ENCODE measurements around the gene LPP. TPM values are rescaled to one million over a fixed set of nuclear protein-coding genes. Genes with fewer than 3 reads are reported as not detected.

The LPP gene
- total and polyA plus RNA-seq, 4 donors, result 7.2 to 50.3 (median 26.4) TPM

GRCh38 chr3:188533172-188533571 lies 379.2 kb downstream of the LPP start:
- H3K4me3 ChIP-seq (ENCODE audit: low read depth, low read length), result no peak overlapping the region
- no peak overlapping the region for H3K27ac ChIP-seq (ENCODE audit: low read depth, low read length)
- H3K27me3 ChIP-seq (ENCODE audit: control insufficient read depth, insufficient read depth, low read length), result no peaks in the 10 kb centered on the region
- no peak for DNase-seq (ENCODE audit: low read depth in 4 of 6, low spot score in 6 of 6)
- no peaks in the 10 kb centered on the region for H3K9me3 ChIP-seq (ENCODE audit: control insufficient read depth, insufficient read depth, low read length)
- no peaks in the 10 kb centered on the region for H3K36me3 ChIP-seq (ENCODE audit: control insufficient read depth, insufficient read depth, low read length)
- no CpG with 5 or more reads among the region's 1 CpG for WGBS (ENCODE audit: insufficient coverage)
- no peaks in the 10 kb centered on the region for H3K4me1 ChIP-seq (ENCODE audit: control insufficient read depth, insufficient read depth, low read length)

DNA sequence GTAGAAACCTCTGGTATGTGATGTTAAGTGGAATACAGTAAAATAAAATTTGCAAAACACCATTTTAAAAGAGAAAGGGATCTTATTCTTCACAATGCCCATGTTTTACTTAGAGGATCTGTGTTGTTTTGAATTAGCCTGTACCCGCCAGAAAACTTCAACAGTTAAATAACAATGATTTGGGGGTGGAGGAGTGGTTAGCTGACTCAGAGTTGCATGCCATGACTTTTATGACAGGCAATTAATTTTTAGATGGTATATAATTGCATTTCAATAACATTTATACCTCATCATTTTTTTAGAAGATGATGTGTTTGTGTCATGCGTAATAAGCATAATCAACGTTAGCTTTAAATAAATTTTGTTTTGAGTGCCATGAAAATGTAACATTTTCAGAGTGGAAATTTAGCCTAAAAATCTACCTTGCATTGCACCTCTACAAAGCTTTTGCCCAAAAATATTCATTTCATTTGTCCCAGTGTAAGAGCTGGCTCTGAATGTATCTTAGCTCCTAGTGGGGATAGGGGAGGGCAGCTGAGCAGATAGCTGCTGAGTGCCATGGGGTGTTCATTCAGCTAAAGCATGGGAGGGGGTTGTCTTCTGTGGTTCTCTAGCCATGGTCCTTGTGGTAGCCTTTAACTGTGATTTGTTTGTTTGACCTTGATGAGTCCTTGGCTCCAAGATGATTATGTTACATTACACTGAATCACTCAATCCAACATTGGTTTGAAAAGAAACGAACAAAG lies 379.8 kb downstream of the LPP start:
- no peaks in the 10 kb centered on the region for H3K9me3 ChIP-seq (ENCODE audit: control insufficient read depth, insufficient read depth, low read length)
- H3K4me3 ChIP-seq (ENCODE audit: low read depth, low read length), result no peak overlapping the region
- no CpG with 5 or more reads among the region's 4 CpGs for WGBS (ENCODE audit: insufficient coverage)
- no peaks in the 10 kb centered on the region for H3K27me3 ChIP-seq (ENCODE audit: control insufficient read depth, insufficient read depth, low read length)
- H3K27ac ChIP-seq (ENCODE audit: low read depth, low read length), result no peak overlapping the region
- H3K4me1 ChIP-seq (ENCODE audit: control insufficient read depth, insufficient read depth, low read length), result no peaks in the 10 kb centered on the region
- no peaks in the 10 kb centered on the region for H3K36me3 ChIP-seq (ENCODE audit: control insufficient read depth, insufficient read depth, low read length)
- peak in 1 of 6 donors; percentile 10 for DNase-seq (ENCODE audit: low read depth in 4 of 6, low spot score in 6 of 6)

DNA sequence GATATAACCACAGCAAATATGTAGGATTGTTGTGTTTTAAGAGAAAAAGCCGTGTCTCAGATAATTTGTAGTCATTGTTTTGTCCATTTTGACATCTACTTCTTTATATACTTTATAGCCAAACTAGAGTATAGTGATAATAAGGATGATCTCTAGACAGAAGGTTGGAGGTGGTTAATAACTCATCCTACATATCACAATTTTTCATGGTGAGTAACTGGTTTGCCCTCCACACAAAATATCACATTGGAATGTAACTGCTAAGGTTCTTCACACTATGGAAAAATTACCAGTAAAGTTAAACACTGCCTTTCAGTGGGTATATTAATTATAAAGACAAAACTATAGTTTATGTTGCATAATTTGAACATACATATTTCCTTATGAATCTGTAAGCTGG lies 380.7 kb downstream of the LPP start:
- H3K9me3 ChIP-seq (ENCODE audit: control insufficient read depth, insufficient read depth, low read length), result no peaks in the 10 kb centered on the region
- no peaks in the 10 kb centered on the region for H3K36me3 ChIP-seq (ENCODE audit: control insufficient read depth, insufficient read depth, low read length)
- H3K4me1 ChIP-seq (ENCODE audit: control insufficient read depth, insufficient read depth, low read length), result no peaks in the 10 kb centered on the region
- H3K27me3 ChIP-seq (ENCODE audit: control insufficient read depth, insufficient read depth, low read length), result no peaks in the 10 kb centered on the region
- no peak overlapping the region for H3K27ac ChIP-seq (ENCODE audit: low read depth, low read length)
- no CpG with 5 or more reads among the region's 1 CpG for WGBS (ENCODE audit: insufficient coverage)
- DNase-seq (ENCODE audit: low read depth in 4 of 6, low spot score in 6 of 6), result no peak
- H3K4me3 ChIP-seq (ENCODE audit: low read depth, low read length), result no peak overlapping the region

GRCh38 chr3:188537606-188538005 lies 383.6 kb downstream of the LPP start:
- DNase-seq (ENCODE audit: low read depth in 4 of 6, low spot score in 6 of 6), result no peak
- Histone ChIP-seq H3K27ac (ENCODE audit: low read depth, low read length) (no peak overlapping the region), H3K9me3 (ENCODE audit: control insufficient read depth, insufficient read depth, low read length) (no peaks in the 10 kb centered on the region), H3K4me1 (ENCODE audit: control insufficient read depth, insufficient read depth, low read length) (no peaks in the 10 kb centered on the region), H3K4me3 (ENCODE audit: low read depth, low read length) (no peak overlapping the region), H3K36me3 (ENCODE audit: control insufficient read depth, insufficient read depth, low read length) (no peaks in the 10 kb centered on the region), H3K27me3 (ENCODE audit: control insufficient read depth, insufficient read depth, low read length) (no peaks in the 10 kb centered on the region)
- WGBS (ENCODE audit: insufficient coverage), result 88% methylated on average over 1 of the region's 3 CpGs

- H3K27ac ChIP-seq (ENCODE audit: low read depth, low read length), result no peak overlapping the region
- no peak for DNase-seq (ENCODE audit: low read depth in 4 of 6, low spot score in 6 of 6)
- no peak overlapping the region for H3K4me3 ChIP-seq (ENCODE audit: low read depth, low read length)
- WGBS (ENCODE audit: insufficient coverage), result 96% methylated on average over 3 of the region's 3 CpGs
- no peaks in the 10 kb centered on the region for H3K36me3 ChIP-seq (ENCODE audit: control insufficient read depth, insufficient read depth, low read length)
- no peaks in the 10 kb centered on the region for H3K4me1 ChIP-seq (ENCODE audit: control insufficient read depth, insufficient read depth, low read length)
- H3K9me3 ChIP-seq (ENCODE audit: control insufficient read depth, insufficient read depth, low read length), result no peaks in the 10 kb centered on the region
- no peaks in the 10 kb centered on the region for H3K27me3 ChIP-seq (ENCODE audit: control insufficient read depth, insufficient read depth, low read length)
Observed at GRCh38 chr3:188539037-188539436, 385.1 kb downstream of the LPP start.

DNA sequence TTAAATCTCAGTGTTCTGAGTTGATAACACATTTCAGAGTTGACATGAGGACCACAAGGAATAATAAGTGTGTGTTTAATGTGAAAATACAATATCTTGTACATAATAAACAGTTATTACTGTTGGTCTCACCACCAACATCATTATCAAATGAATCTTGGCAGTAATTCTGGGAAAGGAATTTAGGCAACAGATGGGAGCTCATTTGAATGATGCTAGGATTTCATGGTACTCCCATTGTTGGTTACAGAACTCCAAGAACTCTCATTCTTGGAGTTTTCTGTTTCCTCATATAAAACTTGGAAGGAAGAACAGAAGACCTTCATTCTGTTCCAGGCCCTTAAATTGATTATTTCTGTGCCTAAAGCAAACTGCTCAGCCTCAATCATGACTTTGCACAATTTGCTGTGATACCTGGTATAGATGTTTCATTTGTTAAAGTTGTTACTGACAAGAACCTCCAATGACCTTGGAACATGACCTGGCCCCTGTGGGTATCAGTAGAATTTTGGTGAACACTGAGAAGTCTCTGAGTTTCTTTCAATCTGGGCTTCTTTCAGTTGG lies 385.8 kb downstream of the LPP start:
- H3K36me3 ChIP-seq (ENCODE audit: control insufficient read depth, insufficient read depth, low read length), result no peaks in the 10 kb centered on the region
- peak in 1 of 6 donors; percentile 21 for DNase-seq (ENCODE audit: low read depth in 4 of 6, low spot score in 6 of 6)
- H3K27me3 ChIP-seq (ENCODE audit: control insufficient read depth, insufficient read depth, low read length), result no peaks in the 10 kb centered on the region
- no peak overlapping the region for H3K27ac ChIP-seq (ENCODE audit: low read depth, low read length)
- H3K4me1 ChIP-seq (ENCODE audit: control insufficient read depth, insufficient read depth, low read length), result no peaks in the 10 kb centered on the region
- H3K4me3 ChIP-seq (ENCODE audit: low read depth, low read length), result no peak overlapping the region
- no peaks in the 10 kb centered on the region for H3K9me3 ChIP-seq (ENCODE audit: control insufficient read depth, insufficient read depth, low read length)

DNA sequence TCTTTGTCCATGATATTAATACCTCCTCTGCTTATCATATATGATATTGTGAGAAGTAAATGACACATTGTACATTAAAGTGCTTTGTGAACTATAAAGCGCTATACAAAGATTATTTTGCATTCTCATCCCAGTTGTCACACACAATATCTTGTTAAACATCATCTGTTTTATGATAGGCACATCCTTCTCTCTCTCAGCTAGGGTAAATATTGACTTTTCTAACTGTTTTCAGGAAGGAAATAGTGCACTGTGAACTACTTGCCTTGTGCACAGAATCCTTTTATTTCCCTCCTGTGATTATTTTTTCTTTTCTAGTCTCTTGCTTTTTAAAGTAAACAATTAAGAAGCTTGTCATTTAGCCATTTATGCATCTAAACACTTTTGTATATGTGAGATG lies 388.2 kb downstream of the LPP start:
- no peak for DNase-seq (ENCODE audit: low read depth in 4 of 6, low spot score in 6 of 6)
- WGBS (ENCODE audit: insufficient coverage), result no CpG with 5 or more reads among the region's 1 CpG
- Histone ChIP-seq H3K9me3 (ENCODE audit: control insufficient read depth, insufficient read depth, low read length) (no peaks in the 10 kb centered on the region), H3K4me1 (ENCODE audit: control insufficient read depth, insufficient read depth, low read length) (no peaks in the 10 kb centered on the region), H3K27ac (ENCODE audit: low read depth, low read length) (no peak overlapping the region), H3K4me3 (ENCODE audit: low read depth, low read length) (no peak overlapping the region), H3K36me3 (ENCODE audit: control insufficient read depth, insufficient read depth, low read length) (no peaks in the 10 kb centered on the region), H3K27me3 (ENCODE audit: control insufficient read depth, insufficient read depth, low read length) (no peaks in the 10 kb centered on the region)

GRCh38 chr3:188544012-188544411 lies 390.1 kb downstream of the LPP start:
- Histone ChIP-seq H3K4me3 (ENCODE audit: low read depth, low read length) (no peak overlapping the region), H3K27ac (ENCODE audit: low read depth, low read length) (no peak overlapping the region), H3K27me3 (ENCODE audit: control insufficient read depth, insufficient read depth, low read length) (no peaks in the 10 kb centered on the region), H3K9me3 (ENCODE audit: control insufficient read depth, insufficient read depth, low read length) (no peaks in the 10 kb centered on the region), H3K4me1 (ENCODE audit: control insufficient read depth, insufficient read depth, low read length) (no peaks in the 10 kb centered on the region), H3K36me3 (ENCODE audit: control insufficient read depth, insufficient read depth, low read length) (no peaks in the 10 kb centered on the region)
- DNase-seq (ENCODE audit: low read depth in 4 of 6, low spot score in 6 of 6), result no peak

DNA sequence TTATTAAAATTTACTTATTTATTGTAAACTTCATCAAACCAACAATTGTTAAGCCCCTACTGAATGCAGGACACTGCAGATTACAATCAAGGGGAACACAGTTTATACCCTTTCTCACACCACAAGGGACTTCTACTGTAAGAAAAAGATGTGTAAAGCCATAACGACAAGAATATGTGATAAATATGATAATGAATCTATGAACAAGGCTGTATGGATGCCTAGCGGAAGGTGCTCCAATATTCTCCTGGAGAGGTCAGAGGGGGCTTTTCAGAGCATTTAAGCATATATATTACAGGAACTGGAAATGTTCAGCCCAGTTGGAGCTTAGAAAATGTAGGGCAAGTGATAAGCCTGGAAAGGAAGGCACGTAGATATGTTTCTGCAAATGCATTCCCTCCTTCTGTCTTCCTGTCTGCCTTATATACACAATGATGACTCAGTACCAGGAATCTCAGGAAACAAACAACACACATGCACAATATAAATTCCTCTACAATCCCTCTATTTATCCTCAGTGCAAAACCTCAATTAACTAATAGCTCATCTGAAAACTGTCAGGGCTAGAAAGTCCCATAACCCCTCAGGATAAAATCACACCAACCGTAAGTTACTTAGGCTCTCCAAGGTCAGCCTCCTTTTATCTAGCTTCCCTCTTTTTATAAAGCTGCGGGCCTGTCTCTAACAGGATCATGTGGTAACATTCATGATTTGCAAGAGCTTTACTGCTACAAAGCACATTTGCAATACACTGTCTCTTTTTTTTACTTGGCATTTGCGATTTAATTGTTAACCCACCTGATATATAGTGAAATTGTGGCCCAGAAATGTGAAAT lies 393.1 kb downstream of the LPP start:
- Histone ChIP-seq H3K9me3 (ENCODE audit: control insufficient read depth, insufficient read depth, low read length) (no peaks in the 10 kb centered on the region), H3K4me1 (ENCODE audit: control insufficient read depth, insufficient read depth, low read length) (no peaks in the 10 kb centered on the region), H3K4me3 (ENCODE audit: low read depth, low read length) (no peak overlapping the region), H3K27ac (ENCODE audit: low read depth, low read length) (no peak overlapping the region), H3K36me3 (ENCODE audit: control insufficient read depth, insufficient read depth, low read length) (no peaks in the 10 kb centered on the region), H3K27me3 (ENCODE audit: control insufficient read depth, insufficient read depth, low read length) (no peaks in the 10 kb centered on the region)
- DNase-seq (ENCODE audit: low read depth in 4 of 6, low spot score in 6 of 6), result no peak
- 76% methylated on average over 3 of the region's 6 CpGs for WGBS (ENCODE audit: insufficient coverage)

GRCh38 chr3:188553569-188553968 lies 399.6 kb downstream of the LPP start:
- no CpG with 5 or more reads among the region's 3 CpGs for WGBS (ENCODE audit: insufficient coverage)

More at GRCh38 chr3:188553569-188553968, 399.6 kb downstream of the LPP start:
- DNase-seq (ENCODE audit: low read depth in 4 of 6, low spot score in 6 of 6), result no peak
- Histone ChIP-seq H3K27ac (ENCODE audit: low read depth, low read length) (no peak overlapping the region), H3K4me3 (ENCODE audit: low read depth, low read length) (no peak overlapping the region), H3K9me3 (ENCODE audit: control insufficient read depth, insufficient read depth, low read length) (no peaks in the 10 kb centered on the region), H3K36me3 (ENCODE audit: control insufficient read depth, insufficient read depth, low read length) (no peaks in the 10 kb centered on the region), H3K4me1 (ENCODE audit: control insufficient read depth, insufficient read depth, low read length) (no peaks in the 10 kb centered on the region), H3K27me3 (ENCODE audit: control insufficient read depth, insufficient read depth, low read length) (no peaks in the 10 kb centered on the region)
